ENCODE measurements around the gene MGP. TPM values are rescaled to one million over a fixed set of nuclear protein-coding genes. Genes with fewer than 3 reads are reported as not detected.

MGP gene
- total RNA-seq, 1 experiment from 2014 or later = 4.8 TPM

DNA sequence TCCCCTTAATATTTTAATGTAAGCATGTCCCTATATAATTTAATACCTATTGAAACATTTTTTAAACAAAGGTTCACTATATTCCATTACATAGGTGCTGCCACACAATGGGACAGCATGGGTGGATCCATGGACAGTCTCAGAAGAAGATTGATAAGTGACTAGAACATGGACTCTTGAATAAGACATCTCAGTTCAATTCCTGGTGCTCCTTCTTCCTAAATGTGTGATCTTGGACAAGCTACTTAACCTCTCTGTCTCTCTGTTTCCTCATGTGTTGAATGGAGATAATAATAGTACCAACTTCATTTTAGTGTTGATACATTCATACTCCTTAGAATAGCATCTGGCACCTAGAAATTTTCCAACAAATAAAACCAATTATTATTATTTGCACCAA is 41.3 kb downstream of the MGP start:
- no TSS peak for BruUV-seq (replicated peaks)
- intact Hi-C loops (cut with micrococcal nuclease) = loop anchor here (2.0 to 10.0 kb wide), 3 partner anchors 70 to 678 kb away; a partner anchor contains a TSS

DNA sequence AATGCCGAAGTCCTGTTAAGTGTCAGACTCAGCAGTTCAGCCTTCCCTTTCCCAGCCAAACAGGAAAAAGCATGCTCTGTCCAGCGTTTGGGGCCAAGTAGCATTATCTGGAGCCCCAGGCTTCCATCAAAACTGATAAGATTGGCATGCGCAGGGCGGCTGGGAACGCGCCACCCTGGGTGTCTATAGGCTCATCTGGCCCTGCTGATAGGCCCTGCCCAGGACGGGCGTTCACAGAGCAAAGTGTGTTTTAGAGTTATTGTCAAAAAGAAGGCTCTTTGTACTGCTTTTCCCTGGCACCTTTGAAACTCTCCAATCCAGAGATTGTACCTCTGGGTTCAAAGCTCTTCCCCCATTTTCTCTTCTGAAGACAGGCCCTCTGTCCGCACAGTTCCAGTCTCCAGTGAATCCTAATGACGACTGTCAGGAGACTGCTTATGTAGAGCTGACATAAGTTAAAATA is 42.2 kb downstream of the MGP start, which contains the start of gene ART4:
ART4 (minus strand) TSS at position 102 of the 463 bp plus-strand sequence. CDS start 413 bp downstream, outside the sequence.
- Mint-ChIP-seq H3K4me1 (ENCODE audit: insufficient read depth, unreplicated experiment) (peaks cover 32% of the 10 kb centered on the region), H3K9me3 (ENCODE audit: unreplicated experiment) (no peaks in the 10 kb centered on the region), H3K36me3 (ENCODE audit: insufficient read depth, unreplicated experiment) (no peaks in the 10 kb centered on the region), H3K4me3 (ENCODE audit: unreplicated experiment) (no peak within 1 kb of the TSS), H3K27ac (ENCODE audit: low read depth, unreplicated experiment) (peak within 1 kb of the TSS; percentile 86), H3K27me3 (ENCODE audit: insufficient read depth, unreplicated experiment) (no peaks in the 10 kb centered on the region)
- intact Hi-C loops (cut with micrococcal nuclease) = loop anchor here (10.0 kb wide), 1 partner anchor 69 kb away; a partner anchor contains a TSS
- ChIA-PET POLR2A (no interaction called here), CTCF (interaction anchor here (0.7 to 7.1 kb wide), 6 partner anchors 10 to 378 kb away, joined by 3 to 121 read pairs (median 6); partner anchors contain the start of gene RERG)
- BruUV-seq (replicated peaks) = no TSS peak
- DNase-seq (ENCODE audit: unreplicated experiment) = no peak
- TF ChIP-seq, protein P1, sequence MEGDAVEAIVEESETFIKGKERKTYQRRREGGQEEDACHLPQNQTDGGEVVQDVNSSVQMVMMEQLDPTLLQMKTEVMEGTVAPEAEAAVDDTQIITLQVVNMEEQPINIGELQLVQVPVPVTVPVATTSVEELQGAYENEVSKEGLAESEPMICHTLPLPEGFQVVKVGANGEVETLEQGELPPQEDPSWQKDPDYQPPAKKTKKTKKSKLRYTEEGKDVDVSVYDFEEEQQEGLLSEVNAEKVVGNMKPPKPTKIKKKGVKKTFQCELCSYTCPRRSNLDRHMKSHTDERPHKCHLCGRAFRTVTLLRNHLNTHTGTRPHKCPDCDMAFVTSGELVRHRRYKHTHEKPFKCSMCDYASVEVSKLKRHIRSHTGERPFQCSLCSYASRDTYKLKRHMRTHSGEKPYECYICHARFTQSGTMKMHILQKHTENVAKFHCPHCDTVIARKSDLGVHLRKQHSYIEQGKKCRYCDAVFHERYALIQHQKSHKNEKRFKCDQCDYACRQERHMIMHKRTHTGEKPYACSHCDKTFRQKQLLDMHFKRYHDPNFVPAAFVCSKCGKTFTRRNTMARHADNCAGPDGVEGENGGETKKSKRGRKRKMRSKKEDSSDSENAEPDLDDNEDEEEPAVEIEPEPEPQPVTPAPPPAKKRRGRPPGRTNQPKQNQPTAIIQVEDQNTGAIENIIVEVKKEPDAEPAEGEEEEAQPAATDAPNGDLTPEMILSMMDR (IDR thresholded peaks at IDR 0.05; ENCODE audit: unreplicated experiment) = no peak

More for the DNA sequence above, 41.3 kb downstream of the MGP start:
- ChIA-PET CTCF (interaction anchor here (0.6 to 7.1 kb wide), 6 partner anchors 16 to 306 kb away, joined by 4 to 121 read pairs (median 6); no protein-coding TSS in a partner anchor), POLR2A (interaction anchor here (0.8 to 1.0 kb wide), 2 partner anchors 10 to 153 kb away, joined by 3 read pairs; no protein-coding TSS in a partner anchor)
- Mint-ChIP-seq H3K27me3 (ENCODE audit: insufficient read depth, unreplicated experiment) (no peaks in the 10 kb centered on the region), H3K36me3 (ENCODE audit: insufficient read depth, unreplicated experiment) (no peaks in the 10 kb centered on the region), H3K4me1 (ENCODE audit: insufficient read depth, unreplicated experiment) (peaks cover 26% of the 10 kb centered on the region), H3K27ac (ENCODE audit: low read depth, unreplicated experiment) (no peak overlapping the region), H3K4me3 (ENCODE audit: unreplicated experiment) (no peak overlapping the region), H3K9me3 (ENCODE audit: unreplicated experiment) (no peaks in the 10 kb centered on the region)
- DNase-seq (ENCODE audit: unreplicated experiment) = no peak
- TF ChIP-seq, protein P1 (IDR thresholded peaks at IDR 0.05; ENCODE audit: unreplicated experiment) = no peak

DNA sequence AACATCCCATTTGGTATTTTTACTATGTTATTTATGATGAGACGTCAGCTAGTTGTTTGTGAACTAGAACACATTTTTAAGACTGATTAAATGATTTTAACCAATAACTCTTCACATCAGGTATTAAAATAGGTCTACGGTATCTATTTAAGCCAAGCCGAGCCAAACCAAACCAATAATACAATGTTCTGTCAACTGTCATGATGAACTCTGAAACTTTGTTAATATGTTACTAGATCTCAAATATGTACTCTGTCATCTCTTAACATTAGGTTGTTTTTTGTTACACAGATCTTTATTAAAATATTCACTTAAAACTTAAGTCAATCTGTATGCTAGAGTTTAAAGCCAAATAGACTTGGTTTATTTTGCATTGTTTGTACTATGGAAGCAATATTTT is 43.3 kb downstream of the MGP start:
- TF ChIP-seq, protein P1 (IDR thresholded peaks at IDR 0.05; ENCODE audit: unreplicated experiment) = no peak
- no TSS peak for BruUV-seq (replicated peaks)
- intact Hi-C loops (cut with micrococcal nuclease) = loop anchor here (10.0 kb wide), 1 partner anchor 68 kb away; a partner anchor contains a TSS
- H3K27me3 Mint-ChIP-seq (ENCODE audit: insufficient read depth, unreplicated experiment) = no peaks in the 10 kb centered on the region
- H3K4me1 Mint-ChIP-seq (ENCODE audit: insufficient read depth, unreplicated experiment) = peaks cover 32% of the 10 kb centered on the region
- no peak for DNase-seq (ENCODE audit: unreplicated experiment)
- ChIA-PET POLR2A (interaction anchor here (0.5 to 3.2 kb wide), 2 partner anchors 39 to 249 kb away, joined by 3 to 14 read pairs; partner anchors contain the start of genes C12orf60 and WBP11), CTCF (interaction anchor here (7.1 kb wide), 1 partner anchor 153 kb away, joined by 121 read pairs; no protein-coding TSS in a partner anchor)
- H3K27ac Mint-ChIP-seq (ENCODE audit: low read depth, unreplicated experiment) = peak overlapping the region; percentile 86
- H3K36me3 Mint-ChIP-seq (ENCODE audit: insufficient read depth, unreplicated experiment) = no peaks in the 10 kb centered on the region
- H3K4me3 Mint-ChIP-seq (ENCODE audit: unreplicated experiment) = no peak overlapping the region
- no peaks in the 10 kb centered on the region for H3K9me3 Mint-ChIP-seq (ENCODE audit: unreplicated experiment)

DNA sequence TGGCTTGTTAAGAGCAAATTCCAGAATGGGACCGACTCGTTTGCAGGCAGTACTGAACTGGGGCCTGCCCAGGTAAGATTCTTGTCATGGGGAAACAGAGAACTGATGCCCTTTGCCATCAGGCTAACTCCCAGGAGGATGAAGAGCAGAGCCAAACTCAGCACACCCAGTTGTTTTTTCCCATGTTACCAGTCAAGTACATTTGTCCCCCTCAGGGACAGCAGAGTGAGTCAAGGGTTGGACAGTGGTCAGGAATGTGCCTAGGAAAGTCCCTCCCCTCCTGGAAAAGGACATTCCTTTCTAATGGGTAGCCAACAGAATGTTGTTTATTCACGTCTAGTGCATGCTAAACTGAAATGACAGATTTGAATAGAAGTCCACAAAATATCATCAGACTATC is 43.9 kb downstream of the MGP start:
- BruUV-seq (replicated peaks) = no TSS peak
- no peak overlapping the region for H3K4me3 Mint-ChIP-seq (ENCODE audit: unreplicated experiment)
- no peaks in the 10 kb centered on the region for H3K27me3 Mint-ChIP-seq (ENCODE audit: insufficient read depth, unreplicated experiment)
- H3K4me1 Mint-ChIP-seq (ENCODE audit: insufficient read depth, unreplicated experiment) = peaks cover 35% of the 10 kb centered on the region
- POLR2A ChIA-PET = interaction anchor here (3.2 kb wide), 1 partner anchor 38 kb away, joined by 14 read pairs; the partner anchor contains the start of genes C12orf60 and WBP11
- no peaks in the 10 kb centered on the region for H3K9me3 Mint-ChIP-seq (ENCODE audit: unreplicated experiment)
- intact Hi-C loops (cut with micrococcal nuclease) = loop anchor here (10.0 kb wide), 1 partner anchor 67 kb away; a partner anchor contains a TSS
- peak overlapping the region; percentile 86 for H3K27ac Mint-ChIP-seq (ENCODE audit: low read depth, unreplicated experiment)
- CTCF ChIA-PET = no interaction called here
- no peaks in the 10 kb centered on the region for H3K36me3 Mint-ChIP-seq (ENCODE audit: insufficient read depth, unreplicated experiment)
- DNase-seq (ENCODE audit: unreplicated experiment) = peak; percentile 84
- TF ChIP-seq, protein P1 (IDR thresholded peaks at IDR 0.05; ENCODE audit: unreplicated experiment) = no peak
